GM18508 (cell line): Measurements from ENCODE around the gene TCOF1.
A peak's percentile ranks its signal among the peaks of the same experiment; 100 is the strongest.

Source experiments
- ATAC-seq: cut with Tn5 transposase; IDR thresholded peaks from one replicate; pipeline ENCODE4 v1.9.1; 2021; ENCODE audit warnings: moderate number of reproducible peaks; ENCODE audit not compliant: insufficient read depth, unreplicated experiment

The TCOF1 gene

GRCh38 chr5:150377964-150378694 lies 20.6 kb downstream of the TCOF1 start:
- ATAC-seq: no peak

GRCh38 chr5:150384701-150385100 lies 27.2 kb downstream of the TCOF1 start:
- ATAC-seq: no peak

GRCh38 chr5:150386024-150386855 lies 28.7 kb downstream of the TCOF1 start:
- ATAC-seq: no peak

DNA sequence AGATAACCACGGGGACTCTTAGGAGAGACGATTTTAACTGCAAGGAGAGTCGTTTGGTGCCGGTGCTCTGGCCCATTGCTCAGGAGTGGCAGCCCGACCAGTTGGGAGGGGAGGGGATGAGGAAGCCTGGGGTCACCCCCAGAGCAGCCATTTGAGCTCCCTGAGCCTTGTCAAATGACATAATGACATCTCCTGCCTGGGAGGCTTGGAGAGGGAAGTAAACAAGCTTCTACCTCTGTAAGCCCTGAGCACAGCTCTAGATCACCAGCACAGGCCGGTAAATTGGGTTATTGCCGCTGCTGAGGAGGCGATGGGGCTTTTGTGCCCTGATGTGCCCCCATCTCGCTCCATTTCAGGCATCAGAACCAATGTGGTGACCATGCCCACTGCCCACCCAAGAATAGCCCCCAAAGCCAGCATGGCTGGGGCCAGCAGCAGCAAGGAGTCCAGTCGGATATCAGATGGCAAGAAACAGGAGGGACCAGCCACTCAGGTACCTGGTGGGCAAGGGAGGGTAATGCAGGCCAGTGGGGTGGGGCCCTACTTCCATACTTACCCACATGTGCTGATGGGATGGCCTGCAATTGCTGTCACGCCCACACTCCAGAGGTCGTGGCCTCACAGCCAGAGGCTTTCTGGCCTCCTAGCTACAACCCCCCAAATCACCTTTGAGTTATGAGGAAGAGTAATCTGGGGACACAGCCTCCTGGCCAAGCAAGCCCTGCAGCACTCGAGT lies 32.2 kb downstream of the TCOF1 start:
- ATAC-seq: no peak

GRCh38 chr5:150391064-150391834 lies 33.8 kb downstream of the TCOF1 start:
- no peak for ATAC-seq

DNA sequence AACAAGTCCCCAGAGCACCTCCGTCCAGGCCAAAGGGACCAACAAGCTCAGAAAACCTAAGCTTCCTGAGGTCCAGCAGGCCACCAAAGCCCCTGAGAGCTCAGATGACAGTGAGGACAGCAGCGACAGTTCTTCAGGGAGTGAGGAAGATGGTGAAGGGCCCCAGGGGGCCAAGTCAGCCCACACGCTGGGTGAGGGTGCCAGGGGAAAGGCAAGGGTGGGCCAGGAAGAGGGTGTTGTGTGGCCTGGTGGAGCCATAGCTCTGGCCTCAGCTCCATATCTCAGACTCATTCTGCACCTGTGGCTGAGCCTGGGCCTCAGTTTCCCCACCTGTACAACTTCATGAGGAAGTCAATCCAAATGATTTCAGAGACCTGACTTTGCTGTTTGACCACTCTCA lies 34.5 kb downstream of the TCOF1 start:
- ATAC-seq: no peak

GRCh38 chr5:150392680-150393079 lies 35.2 kb downstream of the TCOF1 start:
- ATAC-seq: no peak

DNA sequence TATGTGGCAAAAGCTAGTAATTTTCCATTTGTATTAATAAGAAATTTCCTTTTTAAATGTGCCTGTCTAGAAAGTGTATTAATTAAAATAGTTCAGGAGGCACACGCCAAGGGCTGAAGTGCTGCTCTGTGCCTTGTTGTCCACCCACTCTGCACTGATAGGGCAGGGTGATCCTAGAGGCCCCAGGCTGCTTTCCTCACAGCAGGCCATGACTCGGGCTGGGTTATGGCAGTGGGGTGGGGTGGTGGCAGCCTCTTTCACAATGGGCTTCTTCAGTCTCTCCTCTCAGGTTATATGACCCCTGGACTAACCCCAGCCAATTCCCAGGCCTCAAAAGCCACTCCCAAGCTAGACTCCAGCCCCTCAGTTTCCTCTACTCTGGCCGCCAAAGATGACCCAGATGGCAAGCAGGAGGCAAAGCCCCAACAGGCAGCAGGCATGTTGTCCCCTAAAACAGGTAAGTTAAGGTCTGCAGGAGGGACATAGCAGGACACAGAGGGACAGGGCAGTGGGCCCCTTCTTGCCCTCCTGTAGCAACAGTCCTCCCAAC lies 35.7 kb downstream of the TCOF1 start:
- ATAC-seq: no peak

DNA sequence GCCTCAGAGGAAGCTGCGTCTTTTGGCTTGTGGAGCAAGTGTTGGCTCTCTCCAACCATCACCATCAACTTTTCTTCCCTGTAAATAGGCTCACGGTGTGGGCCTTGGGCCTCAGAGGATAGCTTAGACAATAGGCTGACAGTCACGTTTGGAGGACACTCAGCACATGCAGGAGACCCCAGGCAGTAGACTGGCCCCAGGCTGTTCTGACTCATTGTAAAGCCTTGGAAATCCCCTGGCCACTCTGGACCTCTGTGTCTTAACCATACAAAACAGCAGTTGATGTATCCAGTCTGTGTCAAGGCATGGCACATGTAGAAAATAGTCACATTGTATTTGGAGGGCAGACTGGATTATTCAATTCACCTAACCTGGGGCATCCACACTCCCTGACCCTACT lies 36.6 kb downstream of the TCOF1 start:
- ATAC-seq: no peak

DNA sequence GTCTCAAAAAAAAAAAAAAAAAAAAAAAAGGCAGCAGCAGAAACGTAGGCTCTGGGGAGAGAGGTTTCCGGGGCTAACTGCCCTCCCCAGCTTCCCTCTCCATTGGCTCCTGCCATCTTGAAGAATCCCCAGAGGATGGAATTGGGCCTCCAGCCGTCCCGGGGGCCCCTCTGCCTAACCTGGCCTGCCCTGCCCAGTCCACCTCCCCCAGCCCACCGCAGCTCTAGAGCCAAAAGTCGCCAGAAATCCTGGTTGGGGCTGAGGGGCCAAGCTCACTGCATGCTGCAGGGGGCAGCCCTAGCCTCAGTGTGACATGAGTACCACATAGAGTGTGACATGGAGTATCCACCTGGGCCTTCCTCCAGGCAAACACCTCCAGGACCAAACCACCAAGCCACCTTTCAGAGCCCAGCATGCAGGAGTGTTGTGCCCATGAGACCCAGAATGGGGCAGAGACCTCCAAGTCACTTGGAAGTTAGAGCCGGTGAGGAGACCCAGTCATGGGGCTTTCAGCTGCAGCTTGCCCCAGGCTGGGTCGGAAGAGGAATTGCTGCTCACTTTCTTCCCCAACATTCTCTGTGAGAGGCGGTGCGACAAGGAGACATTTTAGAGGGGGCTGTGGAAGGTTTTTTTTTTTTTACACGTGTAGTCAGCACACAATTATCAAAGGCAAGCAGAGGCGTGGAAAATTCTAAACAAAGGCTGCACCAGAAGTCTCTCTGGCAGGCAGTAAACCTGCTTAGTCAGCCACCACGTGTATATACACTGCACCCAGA lies 37.6 kb downstream of the TCOF1 start:
- ATAC-seq: no peak

DNA sequence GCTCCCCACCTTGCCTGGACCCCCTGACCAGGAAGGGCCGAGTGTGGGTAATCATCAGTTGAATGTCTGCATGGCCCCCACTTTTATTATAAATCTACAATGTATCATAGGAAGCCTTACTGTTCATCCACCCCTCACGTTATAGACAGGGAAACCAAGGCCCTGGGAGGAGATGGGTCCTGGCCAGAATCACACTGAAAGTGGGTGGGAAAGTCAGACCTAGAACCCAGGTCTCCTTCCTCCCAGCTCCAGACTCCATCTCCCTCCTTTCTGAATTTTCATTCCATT lies 38.1 kb downstream of the TCOF1 start:
- ATAC-seq: no peak

GRCh38 chr5:150396267-150396666 lies 38.8 kb downstream of the TCOF1 start:
- no peak for ATAC-seq

DNA sequence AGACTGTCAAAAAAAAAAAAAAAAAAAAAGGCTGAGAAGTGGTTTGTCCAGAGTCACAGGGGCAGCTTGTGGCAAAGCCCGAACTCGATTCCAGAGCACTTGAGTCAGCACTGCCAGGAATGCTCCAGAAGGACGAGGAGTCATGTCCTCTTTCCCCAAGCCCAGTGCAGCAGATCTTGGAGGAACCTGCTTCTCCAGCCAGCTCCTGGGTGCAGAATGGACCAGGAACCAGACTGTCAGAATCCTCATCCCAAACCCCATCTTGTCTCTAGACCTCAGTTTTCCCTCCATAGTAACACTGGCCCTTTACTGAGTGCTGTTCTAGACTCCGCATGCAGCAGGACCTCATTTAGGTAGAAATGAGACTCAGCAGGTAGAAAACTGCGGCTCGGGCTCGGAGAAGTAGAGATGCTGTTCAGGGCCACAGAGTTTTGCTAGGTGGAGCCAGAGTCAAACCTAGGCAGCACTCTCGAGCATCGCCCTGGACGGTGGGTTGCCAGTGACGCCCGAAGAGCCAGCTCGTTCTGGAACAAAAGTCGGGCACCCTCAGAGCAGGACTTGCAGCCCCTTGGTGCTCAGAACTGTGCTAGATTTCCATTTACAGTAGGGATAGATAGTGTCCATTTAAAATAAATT lies 39.8 kb downstream of the TCOF1 start:
- ATAC-seq: no peak

DNA sequence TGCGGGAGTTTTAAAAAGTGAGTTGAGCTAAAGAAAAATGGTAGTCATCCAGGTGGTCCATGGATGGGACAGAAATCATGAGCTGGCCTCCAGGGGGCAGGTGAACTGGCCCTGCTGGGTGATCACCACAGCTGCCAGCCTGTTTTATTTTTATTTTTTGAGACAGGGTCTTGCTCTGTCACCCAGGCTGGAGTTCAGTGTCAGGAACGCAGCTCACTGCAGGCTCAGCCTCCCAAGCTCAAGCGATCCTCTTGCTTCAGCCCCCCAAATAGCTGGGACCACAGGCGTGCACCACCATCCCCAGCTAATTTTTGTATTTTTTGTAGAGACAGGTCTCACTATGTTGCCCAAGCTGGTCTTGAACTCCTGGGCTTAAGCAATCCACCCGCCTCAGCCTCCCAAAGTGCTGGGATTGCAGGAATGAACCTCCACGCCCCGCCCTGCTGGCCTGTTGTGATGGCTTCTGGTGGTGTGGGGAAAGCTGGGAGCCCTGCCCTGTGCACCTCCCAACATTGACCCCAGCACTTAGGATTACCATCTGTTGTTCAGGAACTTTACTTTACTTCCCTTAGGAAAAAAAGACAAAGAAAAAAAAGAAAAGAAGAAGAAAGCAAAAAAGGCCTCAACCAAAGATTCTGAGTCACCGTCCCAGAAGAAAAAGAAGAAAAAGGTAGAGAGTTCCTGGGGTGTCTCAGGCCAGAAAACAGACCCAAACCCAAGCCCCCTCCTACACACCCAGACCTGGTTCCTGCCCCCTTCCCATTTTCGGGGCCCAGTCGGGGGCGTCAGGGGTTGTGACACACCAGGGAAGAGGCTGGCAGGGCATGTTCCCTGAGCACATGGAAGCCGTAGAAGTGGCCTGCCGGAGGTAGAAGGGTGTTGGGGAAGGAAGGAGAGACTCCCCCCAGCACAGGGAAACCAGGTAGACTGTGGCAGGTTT lies 40.6 kb downstream of the TCOF1 start:
- ATAC-seq: no peak

DNA sequence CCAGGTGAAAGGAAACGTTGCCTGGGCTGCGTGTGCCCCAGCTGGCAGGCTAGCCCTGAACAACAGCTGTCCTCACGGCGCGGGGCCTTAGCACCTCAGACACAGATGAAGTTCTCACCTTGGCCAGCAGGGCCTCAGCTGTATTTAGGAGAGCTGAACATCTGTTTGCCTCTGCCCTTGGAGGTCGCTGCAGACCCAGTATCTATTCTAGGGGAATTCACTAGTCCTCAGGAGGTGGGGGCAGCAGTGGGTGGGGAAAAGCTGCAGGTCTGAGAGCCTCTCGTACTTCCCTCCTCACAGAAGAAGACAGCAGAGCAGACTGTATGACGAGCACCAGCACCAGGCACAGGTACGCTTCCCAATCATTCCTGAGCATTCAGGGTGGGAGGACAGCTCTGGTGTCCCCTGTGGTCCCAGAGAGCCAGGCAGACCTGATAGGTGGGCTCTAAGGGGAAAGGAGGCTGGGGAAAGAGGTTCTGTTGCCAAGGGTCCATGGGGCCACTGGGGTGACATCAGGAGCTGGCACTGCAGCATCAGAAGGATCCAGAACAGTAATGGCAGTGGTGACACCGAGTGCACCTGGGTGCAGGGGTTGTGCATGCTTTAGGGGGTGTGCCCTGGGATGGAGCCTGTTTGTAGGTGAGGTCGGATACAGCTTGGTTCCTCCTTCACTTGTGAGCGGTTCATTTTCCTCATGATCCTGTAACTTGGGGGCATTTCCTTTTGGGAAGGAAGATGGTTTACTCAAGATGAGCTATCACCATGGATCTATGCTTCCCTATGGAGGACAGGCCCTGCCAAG lies 41.4 kb downstream of the TCOF1 start:
- peak; percentile 57 for ATAC-seq

GRCh38 chr5:150399524-150400211 lies 42.2 kb downstream of the TCOF1 start:
- no peak for ATAC-seq
